Colon (tissue), 2 donors: Measurements from ENCODE around the gene RPL10A.

Source experiments
- FAIRE-seq: peaks from 2 replicates; lab custom pipeline; 2012; peaks lifted over from hg19 to GRCh38; lab: Jason Lieb, UNC
- donor health status: control.
- donor health status: control.

Gene RPL10A

DNA sequence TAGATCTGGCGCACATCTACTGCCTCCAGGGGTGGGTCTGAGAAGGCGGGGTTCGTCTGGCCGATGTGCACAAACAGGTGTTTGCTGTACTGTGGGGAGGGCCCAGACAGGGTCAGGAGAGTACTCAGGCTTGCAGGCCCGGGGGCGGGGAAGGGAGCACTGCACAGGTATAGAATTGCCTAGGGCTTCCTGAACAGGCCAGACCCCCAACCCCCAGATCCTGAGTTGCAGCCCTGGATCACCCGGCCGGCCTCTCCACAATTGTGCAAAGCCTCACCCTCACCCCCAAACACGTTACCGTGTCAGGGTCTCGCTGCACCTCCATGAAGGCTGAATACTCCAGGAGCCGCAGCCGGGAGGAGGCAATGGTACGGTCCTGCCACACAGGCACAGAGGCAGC lies 7.8 kb downstream of the RPL10A start:
- FAIRE-seq, result no peak

DNA sequence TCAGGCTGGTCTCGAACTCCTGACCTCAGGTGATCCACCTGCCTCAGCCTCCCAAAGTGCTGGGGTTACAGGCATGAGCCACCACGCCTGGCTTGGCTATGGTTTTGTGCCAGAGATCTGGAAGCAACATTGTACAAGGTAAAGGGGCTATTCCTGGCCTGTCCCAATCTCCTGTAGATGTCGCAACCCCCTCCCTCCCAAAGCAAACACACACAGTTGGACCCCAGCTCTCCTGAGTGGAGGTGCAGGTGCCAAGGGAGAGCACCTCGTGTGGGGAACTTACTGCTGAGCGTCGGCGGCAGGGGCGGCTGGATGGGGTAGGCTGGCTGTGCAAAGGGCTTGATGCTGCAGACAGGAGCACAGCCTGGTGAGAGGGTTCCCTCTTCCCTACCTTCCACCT lies 8.8 kb downstream of the RPL10A start:
- no peak for FAIRE-seq

DNA sequence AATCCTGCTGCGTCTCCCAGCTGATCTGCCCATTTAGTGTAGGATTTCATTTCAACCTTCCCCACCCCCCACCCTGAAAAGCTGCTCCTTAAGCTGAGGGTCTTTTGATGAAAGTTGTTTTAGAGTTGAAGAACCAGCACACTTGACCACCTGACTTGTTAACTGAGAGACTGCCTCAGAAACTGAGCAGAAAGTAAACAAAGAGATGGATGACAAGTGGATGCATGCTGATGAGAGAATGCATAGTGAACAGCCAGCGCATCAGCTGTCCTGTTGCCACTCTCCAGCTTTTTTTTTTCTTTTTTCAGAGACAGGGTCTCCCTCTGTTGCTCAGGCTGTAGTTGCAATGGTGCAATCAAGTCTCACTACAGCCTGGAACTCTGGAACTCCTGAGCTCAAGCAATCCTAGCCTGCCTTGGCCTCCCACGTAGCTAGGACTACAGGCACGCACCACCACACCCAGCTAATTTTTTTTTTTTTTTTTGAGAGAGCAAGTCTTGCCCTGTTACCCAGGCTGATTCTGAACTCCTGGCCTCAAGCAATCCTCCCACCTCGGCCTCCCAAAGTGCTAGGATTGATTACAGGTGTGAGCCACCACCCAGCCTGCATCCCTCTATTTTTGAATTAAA lies 9.5 kb downstream of the RPL10A start:
- no peak for FAIRE-seq

DNA sequence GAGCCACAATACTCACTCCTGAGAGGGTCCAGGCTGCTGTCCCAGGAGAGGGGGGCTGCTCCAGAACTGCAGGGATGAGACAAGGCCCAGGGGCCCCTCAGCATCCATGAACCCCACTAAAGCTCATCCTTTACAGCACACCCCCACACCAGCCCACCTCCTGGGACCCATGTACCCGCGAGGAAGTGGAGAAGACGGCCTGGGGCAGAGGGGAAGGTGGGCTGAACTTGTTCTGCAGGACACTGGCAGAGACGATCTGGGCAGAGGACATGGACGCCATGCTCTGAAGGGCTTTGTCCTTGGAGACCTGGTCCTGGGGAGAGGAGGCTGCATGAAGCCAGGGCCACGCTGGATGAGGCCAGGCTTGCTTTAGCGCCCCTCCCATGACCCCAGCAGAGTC lies 10.1 kb downstream of the RPL10A start:
- no peak for FAIRE-seq

DNA sequence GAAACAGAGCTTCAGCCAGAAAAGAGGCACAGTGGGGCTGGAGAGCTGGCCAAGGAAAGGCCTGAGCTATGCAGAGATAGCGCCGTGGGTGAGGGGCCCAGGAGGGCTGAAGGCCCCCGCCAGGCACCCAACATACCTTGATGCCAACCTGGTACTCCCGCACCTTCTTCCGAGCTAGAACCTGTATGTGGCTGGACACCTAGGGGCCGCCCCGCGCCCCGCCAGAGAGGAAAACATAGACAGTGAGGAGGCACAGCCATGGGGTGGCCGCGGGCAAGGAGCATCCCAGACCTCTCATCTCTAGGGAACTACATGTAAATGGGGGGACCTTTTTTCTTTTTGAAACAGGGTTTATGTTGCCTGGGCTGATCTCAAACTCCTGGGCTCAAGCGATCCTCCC lies 12.0 kb downstream of the RPL10A start:
- no peak for FAIRE-seq

DNA sequence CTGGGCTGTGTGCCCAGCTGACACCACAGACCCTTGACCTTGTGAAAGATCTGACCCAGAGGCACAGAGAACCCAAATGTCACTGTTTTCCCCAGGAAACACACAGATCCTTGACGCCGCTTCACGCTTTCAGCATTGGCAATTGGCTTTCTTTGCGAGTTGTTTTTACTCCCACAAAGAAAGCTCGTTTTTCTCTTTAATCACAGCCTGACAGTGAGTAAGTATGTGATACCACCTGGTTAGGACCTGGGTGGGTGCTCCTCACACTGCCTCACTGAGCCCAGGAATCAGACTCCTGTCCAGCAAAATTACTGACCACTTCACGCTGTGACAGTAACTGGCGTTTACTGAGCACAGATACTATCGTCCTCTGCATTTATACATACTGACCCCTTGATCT lies 13.0 kb downstream of the RPL10A start:
- FAIRE-seq, result no peak

DNA sequence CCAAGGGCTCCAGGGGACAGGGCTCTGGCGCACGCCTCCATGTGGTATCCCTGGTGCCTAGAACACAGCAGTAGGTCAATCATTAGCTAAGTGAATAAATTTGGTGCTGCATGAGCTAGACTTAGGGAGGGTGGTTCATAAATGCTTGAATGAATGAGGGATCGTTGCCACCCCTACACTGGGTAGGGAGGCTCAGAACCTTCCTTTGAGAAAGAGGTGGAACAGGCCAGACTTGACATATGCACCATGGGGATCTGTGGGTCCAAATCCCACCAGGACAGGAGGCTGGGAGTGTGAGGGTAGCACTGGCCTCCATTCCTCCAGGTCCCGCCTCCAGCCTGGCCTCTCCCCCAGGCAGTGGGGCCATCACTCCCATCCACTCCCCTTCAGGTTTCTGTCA lies 14.9 kb downstream of the RPL10A start:
- FAIRE-seq, result no peak

DNA sequence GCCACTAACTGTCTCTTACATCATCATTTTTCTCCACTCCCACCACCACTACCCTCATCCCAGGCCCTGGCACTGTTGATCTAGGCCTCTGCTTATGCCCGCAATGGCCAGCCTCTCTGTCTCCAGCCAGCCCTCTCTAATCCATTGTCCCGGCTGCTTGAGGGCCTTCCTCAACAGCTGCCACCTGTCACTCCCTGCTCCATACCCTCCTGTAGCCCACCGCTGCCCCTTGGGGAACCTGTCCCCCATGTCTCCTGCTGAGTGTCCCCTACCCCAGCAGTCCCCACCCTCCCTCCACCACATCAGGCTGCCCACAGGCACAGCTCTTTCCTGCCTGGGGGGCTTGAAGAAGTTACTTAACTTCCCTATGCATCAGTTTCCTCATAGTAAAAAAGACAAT lies 15.3 kb downstream of the RPL10A start:
- no peak for FAIRE-seq

DNA sequence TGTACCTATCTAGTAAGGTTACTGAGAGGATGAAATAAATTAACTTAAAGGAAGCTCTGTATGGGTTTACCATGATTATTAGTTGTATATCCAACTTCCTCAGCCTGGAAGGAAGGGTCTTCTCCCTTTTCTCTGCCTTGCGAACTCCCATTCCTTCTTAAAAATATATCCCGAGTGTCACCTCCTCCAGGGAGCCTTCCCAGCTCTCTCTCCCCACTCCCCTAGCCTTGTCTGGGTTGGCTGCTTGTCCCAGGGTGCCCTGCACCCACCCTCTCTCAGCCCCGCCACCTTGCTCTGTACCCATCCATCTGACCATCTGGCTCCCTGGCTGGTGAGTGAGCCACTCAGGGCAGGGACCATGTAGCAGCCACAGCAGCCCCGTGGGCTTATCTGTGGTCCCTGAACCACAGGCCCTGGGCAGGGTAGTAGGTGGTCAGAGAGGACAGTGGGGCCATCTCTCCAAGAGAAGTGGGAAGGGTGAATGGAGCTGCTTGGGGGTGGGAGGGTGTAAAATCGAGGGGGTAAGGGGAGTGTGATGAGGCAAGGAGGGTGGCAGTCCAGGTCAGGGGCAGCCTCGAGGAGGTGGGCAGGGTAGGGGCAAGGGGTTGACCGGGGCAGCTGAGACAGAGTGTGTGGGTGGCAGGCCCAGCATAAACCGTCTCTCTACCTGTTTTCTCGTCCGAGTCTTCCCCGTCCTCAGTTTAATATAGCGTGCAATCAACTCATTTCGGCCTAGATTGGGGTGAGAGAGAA lies 15.9 kb downstream of the RPL10A start:
- FAIRE-seq, result no peak

DNA sequence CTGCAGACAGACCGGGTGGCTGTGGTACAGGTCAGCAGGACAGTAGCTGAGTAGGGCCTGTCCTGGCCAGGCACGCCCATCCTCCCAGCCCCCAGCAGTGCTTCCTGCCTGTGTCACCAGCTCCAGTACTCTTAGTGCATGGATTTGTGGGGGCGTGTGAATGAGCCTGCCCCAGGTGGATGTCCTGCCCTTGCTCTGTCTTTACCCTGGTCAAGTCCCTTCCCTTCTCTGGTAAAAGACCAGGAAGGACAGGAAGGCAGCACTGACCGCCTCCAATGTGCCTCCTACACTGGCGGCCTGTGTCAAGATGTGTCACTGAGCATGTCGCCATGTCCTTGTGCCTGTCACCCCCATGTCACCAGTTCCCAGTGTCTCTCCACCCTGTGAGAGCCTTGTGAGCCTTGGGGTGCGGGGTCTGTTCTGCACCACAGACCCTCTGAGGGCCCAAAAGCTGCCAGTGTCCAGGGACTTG lies 16.8 kb downstream of the RPL10A start:
- no peak for FAIRE-seq

DNA sequence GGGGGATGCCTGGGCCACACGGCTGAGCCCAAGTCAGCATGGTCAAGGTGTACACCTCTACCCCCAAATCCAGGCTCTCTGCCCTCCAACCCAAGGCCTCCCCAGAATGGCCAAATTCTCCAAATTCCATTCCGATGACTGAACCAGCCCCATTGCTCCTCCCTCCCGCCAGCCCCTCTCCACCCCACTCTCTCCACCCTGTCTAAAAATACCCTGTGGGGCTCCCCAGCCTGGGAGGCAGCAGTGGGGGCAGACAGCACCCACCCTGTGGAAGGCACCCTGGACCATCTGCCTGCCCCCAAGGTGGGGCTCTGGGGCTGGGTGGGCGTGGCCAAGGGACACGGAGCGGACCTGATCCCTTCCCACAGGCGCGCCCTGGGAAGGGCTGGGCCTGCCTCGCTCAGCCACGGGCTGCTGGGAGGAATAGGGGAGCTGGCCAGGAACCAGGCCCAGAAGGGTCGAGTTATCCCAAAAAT lies 17.2 kb downstream of the RPL10A start:
- FAIRE-seq, result no peak

DNA sequence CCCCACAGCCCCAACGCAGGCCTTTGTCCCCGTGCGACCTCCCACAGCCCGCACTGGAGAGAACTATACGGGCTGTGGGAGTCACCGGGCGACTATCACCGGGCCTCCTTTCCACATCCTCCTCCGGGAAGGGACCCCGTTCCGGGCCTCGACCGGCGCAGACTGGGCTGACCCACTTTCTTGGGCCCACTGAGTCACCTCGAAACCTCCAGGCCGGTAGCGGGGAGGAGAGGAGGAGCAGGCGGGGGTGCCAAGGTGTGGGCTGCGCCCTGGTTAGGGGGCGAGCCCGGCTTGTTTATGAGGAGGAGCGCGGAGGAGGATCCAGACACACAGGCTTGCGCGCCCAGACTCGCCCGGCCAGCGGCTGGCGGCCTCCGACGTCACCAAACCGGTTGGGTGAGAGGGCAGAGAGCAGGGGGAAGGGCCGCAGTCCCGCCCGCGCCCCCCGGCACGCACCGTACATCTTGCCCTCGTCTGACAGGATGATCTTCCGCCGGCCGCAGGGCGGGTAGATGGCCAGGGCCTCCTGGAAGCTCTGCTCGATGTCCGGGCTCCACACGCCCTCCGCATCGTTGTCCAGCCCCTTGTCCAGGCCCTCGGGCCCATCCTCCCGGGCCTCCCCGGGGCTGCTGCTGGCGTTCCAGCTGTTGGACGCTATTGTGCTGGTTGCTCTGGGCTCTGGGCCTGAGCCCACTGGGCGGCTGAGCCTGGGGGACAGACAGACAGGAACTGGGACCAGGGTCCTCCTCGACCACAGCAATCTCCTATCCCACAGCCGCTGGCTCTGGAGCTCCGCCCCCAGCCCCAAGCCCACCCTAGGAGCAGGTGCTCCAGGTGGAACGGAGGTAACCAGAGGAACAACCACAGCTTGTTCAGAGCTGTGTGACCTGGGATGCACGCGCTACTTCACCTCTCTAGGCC lies 18.1 kb downstream of the RPL10A start:
- no peak for FAIRE-seq

DNA sequence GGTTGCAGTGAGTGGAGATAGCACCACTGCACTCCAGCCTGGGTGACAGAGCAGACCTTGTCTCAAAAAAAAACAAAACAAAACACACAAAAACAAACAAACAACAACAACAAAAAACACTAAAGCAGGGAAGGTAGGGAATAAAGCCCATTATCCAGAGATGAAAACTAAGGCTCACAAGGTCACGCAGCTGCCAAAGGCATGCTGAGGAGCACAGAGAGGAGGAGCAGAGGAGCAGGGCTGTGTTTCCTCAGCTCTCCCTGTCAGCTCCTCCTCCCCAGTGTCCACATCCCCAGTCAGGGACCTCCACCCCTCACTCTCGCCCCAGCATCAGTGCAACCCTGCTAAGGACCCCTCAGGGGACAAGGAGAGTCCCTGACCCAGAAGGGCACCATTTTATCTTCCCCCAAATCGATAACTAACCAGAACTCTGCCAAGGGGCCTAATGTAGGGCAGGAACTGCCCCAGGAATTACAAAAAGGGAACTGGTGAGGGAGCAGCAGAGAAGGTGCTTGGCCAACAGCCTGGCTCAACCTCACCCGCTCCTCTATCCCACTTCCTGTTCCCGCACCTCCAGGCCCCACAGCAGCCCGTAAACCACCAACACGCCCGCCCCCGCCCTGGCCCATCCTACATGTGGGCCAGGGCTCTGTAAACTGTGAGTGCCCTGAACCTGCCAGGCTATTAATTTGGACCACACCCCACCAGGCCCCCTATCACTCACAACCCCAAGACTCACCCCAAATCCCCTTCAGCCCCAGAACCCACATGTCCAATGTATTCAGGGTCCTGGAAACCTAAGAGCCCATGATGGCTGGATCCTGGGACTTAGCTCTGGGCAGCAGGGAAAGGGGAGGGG lies 19.7 kb downstream of the RPL10A start:
- no peak for FAIRE-seq

DNA sequence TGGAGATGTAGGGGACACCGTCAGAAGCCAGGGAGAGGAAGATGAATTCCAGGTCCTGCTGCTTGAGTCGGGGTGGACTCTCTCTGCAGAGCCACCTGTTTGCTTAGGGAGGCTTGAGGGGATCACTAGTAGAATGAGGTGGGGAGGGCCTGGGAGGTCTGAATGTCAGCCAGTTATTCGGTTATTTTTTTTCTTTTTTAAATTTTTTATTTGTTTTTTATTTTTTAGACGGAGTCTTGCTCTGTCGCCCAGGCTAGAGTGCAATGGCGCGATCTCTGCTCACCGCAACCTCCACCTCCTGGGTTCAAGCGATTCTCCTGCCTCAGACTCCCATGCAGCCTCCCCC lies 20.3 kb downstream of the RPL10A start:
- FAIRE-seq, result no peak

DNA sequence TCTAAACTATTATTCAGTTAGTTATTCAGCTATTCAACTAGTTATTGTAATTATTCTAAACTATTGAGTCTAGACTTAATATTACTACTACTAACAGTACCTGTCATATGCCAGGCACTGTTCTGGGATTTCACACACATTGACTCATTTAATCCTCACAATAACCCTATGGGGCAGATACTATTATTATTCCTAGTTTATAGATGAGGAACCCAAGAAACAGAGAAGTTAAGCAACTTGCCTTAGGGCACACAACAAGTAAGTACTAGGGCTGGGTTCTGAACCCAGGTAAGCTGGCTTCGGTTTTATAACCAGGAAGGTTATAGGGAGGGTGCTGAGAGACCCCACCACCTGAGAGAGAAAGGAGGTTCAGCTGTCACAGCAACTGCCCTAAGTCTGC lies 20.9 kb downstream of the RPL10A start:
- no peak for FAIRE-seq

DNA sequence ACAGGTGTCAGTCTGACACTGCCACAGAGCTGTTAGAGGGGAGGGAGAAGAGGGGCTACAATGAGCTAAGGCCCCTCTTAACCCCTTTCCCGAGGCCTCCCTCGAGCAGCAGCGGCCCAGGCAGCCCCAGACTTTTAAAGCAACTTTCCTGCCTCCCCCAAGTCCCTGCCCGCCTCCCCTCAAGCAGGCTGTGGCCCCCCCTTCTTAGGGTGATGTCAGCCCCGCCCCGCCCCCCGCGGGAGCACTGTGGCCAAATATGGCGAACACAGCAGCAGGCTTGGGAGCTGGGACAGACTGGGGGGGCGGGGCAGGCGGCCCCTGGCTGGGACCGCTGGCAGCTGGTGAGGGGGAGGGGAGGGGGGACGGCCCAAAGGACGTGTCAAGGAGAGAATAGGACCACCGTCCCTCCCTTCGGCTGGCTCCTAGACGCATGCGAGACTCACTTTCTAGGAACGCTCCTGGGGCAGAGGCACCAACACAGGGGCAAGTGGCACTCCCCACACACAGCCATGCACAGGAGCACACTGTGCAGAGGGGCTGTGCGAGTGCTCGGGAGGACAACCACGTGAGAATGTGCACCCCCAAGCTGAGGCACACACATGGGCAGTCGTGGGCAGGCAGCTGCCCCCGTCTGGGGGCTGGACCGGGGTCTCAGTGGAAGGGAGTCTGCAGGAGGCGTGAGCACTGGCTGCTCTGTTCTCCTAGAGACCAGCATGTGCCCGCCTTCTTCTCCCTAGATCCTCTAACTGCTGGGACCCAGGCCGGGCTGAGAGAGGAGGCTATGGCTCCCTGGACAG lies 22.0 kb downstream of the RPL10A start:
- FAIRE-seq, result no peak

DNA sequence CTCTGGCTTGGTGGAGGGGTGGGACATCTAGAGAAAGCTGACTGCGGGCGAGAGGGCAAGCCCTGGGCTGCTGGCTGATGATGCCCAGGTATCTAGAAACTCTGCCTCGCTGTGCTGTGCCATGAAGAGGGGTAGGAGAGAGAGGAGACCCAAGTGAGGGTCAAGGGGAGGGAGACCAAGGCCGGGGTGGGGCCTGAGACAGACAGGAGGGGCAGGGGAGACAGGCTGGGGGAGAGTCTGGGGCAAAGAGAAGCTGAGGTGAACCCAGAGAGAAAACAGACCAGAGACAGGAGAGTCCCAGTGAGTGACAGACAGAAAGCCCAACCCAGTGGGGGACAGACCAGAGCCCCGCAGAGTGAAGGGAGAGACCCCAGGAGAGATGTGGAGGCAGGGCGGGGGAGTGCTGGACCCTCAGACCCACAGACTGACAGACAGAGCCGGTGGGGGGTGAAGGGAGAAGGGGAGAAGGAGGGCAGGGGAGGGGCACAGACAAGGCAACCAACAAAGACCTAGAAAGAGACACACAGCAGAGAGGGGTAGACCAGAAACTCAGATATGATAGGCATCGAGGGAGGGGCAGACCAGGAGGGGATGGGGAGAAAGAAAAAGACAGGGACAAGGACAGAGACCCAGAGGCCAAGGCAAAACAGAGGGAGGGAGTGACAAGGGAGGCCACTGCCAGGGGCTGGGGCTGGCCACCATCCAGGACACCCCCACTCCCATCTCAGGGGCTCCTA lies 22.8 kb downstream of the RPL10A start:
- no peak for FAIRE-seq

DNA sequence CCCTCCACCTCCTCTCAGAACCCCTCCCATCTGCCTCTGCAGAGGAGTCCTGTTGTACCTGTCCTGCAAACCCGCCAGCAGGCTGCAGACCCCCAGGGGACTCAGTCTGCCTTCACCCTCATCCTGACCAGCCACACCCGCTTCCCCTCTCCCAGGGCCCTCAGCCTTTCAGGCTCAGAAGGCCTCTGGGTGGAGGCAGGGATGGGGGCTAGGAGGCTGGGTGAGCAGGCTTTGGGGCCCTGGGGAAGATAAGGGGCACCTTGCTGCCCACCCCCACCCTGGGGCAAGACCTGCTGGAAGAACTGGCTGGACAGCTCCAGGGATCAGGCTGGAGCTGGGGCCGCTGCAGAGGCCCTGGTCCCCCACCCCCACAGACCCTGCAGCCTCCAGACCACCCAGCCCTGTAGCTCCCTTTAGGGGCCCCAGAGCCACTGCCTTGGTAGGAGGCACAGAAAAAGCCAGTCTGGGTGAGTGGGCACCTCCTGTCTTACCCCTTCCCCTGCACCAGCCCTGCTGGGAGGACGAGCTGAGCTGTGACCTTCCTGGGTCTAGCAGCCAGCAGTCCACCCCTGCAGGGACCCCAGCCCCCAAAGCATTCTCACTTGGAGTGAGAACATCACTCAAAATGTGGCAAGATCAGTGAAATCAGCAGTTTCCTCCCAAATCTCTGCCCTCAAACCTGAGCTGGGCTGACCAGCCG lies 23.5 kb downstream of the RPL10A start:
- no peak for FAIRE-seq

DNA sequence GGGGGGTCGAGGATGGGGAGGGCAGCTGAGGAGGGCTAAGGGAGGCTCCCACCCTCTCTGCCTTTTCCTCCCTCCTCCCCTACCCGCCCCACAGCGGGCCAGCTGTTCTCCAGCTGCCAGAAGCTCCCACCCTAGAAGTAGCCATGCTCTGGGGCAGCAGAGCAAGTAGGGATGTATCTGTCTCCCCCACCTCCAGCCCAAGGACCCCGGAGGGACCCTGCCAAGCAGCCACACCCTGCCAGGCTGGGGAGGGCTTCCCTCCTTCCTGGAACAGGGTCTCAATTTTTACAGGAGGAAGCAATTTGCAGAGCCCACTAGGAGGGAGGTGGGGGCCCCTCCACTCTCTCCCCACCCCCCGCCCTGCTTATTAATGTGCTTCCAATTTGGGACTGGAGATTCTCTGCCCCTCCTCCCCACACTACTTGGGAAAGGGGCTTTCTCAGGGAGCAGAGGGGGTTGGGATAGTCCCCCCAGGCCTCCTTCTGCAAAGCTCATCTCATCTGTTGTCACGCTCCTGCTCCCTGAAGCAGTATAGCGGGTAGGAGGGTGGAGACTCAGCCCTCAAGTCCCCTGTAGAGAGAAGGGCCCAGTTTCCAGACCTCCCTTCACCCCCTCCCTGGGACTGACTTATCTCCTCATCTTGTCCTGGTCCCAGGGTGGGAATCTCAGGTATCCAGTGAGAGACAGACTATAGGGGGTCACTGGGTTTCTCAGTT lies 24.2 kb downstream of the RPL10A start:
- no peak for FAIRE-seq
